Tibial artery (tissue), 4 donors: ENCODE data around the gene RFPL4A.
"Not testable (repeated sequence)": the region's sequence is repeated elsewhere in the genome, so short reads cannot be mapped to it uniquely, and the experiment has no call there.

Experiments
- DNase-seq, 2 donors: peaks; one replicate each; pipeline ENCODE4 v3.0.0-alpha.2; 2019
- H3K27ac ChIP-seq, 2 donors: fragments of 200-600 bp; sonication (generic) in 1 of 2; 1 replicate in 1 of 2; 2 replicates in 1 of 2; pipeline ENCODE4 v1.5.1; 2018 to 2019; ENCODE audit warnings: mild to moderate bottlenecking in 1 of 2
- H3K27me3 ChIP-seq, 2 donors: fragments of 200-600 bp; sonication (generic) in 1 of 2; one replicate each; pipeline versions ENCODE4 v1.5.1 to v1.6.0; 2016 to 2019
- H3K36me3 ChIP-seq, 3 donors: fragments of 200-600 bp; sonication (generic) in 2 of 3; one replicate each; pipeline ENCODE4 v1.5.1; 2016 to 2019; ENCODE audit warnings: mild to moderate bottlenecking in 2 of 3
- H3K4me1 ChIP-seq, 4 donors: fragments of 200-600 bp; sonication (generic) in 2 of 4; 1 replicate in 3 of 4; 2 replicates in 1 of 4; pipeline ENCODE4 v1.5.1; 2016 to 2019
- H3K4me3 ChIP-seq, 2 donors: fragments of 200-600 bp; sonication (generic) in 1 of 2; 1 replicate in 1 of 2; 2 replicates in 1 of 2; pipeline ENCODE4 v1.5.1; 2018 to 2019; ENCODE audit warnings: mild to moderate bottlenecking in 2 of 2
- H3K9me3 ChIP-seq, 3 donors: fragments of 200-600 bp; sonication (generic) in 1 of 3; one replicate each; pipeline ENCODE4 v1.5.1; 2016 to 2019
- CTCF ChIP-seq, 2 experiments: fragments of 200-600 bp in 1 of 2; fragments of 450-650 bp in 1 of 2; IDR thresholded peaks; one replicate each; pipeline ENCODE4 v1.5.1; 2017 to 2019; ENCODE audit warnings: antibody characterized with exemption in 2 of 2, mild to moderate bottlenecking in 1 of 2, moderate library complexity in 1 of 2
- intact Hi-C: fragments of 100-400 bp; cut with DNase I; formaldehyde crosslinking; loops from one replicate; pipeline ENCODE4 v1.15.0; 2023; ENCODE audit warnings: low total_unique reads

Gene RFPL4A

GRCh38 chr19:55720214-55720746, 38.6 kb upstream of the RFPL4A start:
- Histone ChIP-seq H3K4me1 (no peaks in the 10 kb centered on the region), H3K27me3 (peaks cover 0 to 28% of the 10 kb centered on the region in 2 donors), H3K36me3 (no peaks in the 10 kb centered on the region), H3K9me3 (no peaks in the 10 kb centered on the region), H3K27ac (no peak overlapping the region), H3K4me3 (no peak overlapping the region)
- TF ChIP-seq CTCF (IDR thresholded peaks at IDR 0.05), result no peak
- no peak for DNase-seq
- intact Hi-C loops, result no loop called here

- H3K9me3 ChIP-seq, result no peaks in the 10 kb centered on the region
- H3K4me3 ChIP-seq, result no peak overlapping the region
- H3K36me3 ChIP-seq, result no peaks in the 10 kb centered on the region
- intact Hi-C loops, result no loop called here
- TF ChIP-seq CTCF (IDR thresholded peaks at IDR 0.05), result no peak
- no peak overlapping the region for H3K27ac ChIP-seq
- no peak for DNase-seq
- peaks cover 0 to 28% of the 10 kb centered on the region in 2 donors for H3K27me3 ChIP-seq
- H3K4me1 ChIP-seq, result no peaks in the 10 kb centered on the region
These were observed 38.1 kb upstream of the RFPL4A start for GRCh38 chr19:55720801-55721200.

- intact Hi-C loops, result no loop called here
- H3K4me1 ChIP-seq, result no peaks in the 10 kb centered on the region
- peaks cover 0 to 18% of the 10 kb centered on the region in 2 donors for H3K27me3 ChIP-seq
- H3K36me3 ChIP-seq, result no peaks in the 10 kb centered on the region
- H3K4me3 ChIP-seq, result no peak overlapping the region
- no peak overlapping the region for H3K27ac ChIP-seq
- DNase-seq, result no peak
- no peak for TF ChIP-seq CTCF (IDR thresholded peaks at IDR 0.05)
- no peaks in the 10 kb centered on the region for H3K9me3 ChIP-seq
These were observed 35.4 kb upstream of the RFPL4A start for GRCh38 chr19:55723491-55723890.

- H3K36me3 ChIP-seq, H3K27me3 ChIP-seq, H3K4me1 ChIP-seq, H3K9me3 ChIP-seq, intact Hi-C loops, H3K4me3 ChIP-seq, H3K27ac ChIP-seq, DNase-seq: not testable (repeated sequence)
These were observed 28.5 kb upstream of the RFPL4A start for GRCh38 chr19:55730378-55730777.

GRCh38 chr19:55738302-55738701, 20.6 kb upstream of the RFPL4A start, which contains the start of gene NLRP9:
Gene NLRP9 (minus strand): TSS chr19:55738402. CDS start chr19:55738374, 28 bp downstream.
- no peak within 1 kb of the TSS for H3K27ac ChIP-seq
- no peak within 1 kb of the TSS for H3K4me3 ChIP-seq
- no peaks in the 10 kb centered on the region for H3K36me3 ChIP-seq
- H3K9me3 ChIP-seq, result no peaks in the 10 kb centered on the region
- H3K4me1 ChIP-seq, result no peaks in the 10 kb centered on the region
- TF ChIP-seq CTCF (IDR thresholded peaks at IDR 0.05), result no peak
- no peak for DNase-seq
- H3K27me3 ChIP-seq, result no peaks in the 10 kb centered on the region
- intact Hi-C loops, result no loop called here

- intact Hi-C loops, result no loop called here
These were observed 8.2 kb upstream of the RFPL4A start for GRCh38 chr19:55750715-55751114.

More at GRCh38 chr19:55750715-55751114, 8.2 kb upstream of the RFPL4A start:
- no peak for DNase-seq
- no peak overlapping the region for H3K27ac ChIP-seq
- H3K4me1 ChIP-seq, result no peaks in the 10 kb centered on the region
- H3K9me3 ChIP-seq, result no peaks in the 10 kb centered on the region
- no peak overlapping the region for H3K4me3 ChIP-seq
- TF ChIP-seq CTCF (IDR thresholded peaks at IDR 0.05), result no peak
- H3K36me3 ChIP-seq, result no peaks in the 10 kb centered on the region
- H3K27me3 ChIP-seq, result no peaks in the 10 kb centered on the region
